PC-3 (cell line): ENCODE measurements around the gene TMEM214.

Experiments used
- EZH2phosphoT487 ChIP-seq: fragments of 300-600 bp; sonication (generic); IDR thresholded peaks from 2 replicates; pipeline ENCODE4 v1.6.1; 2018; ENCODE audit warnings: mild to moderate bottlenecking, antibody characterized with exemption, low read length, borderline replicate concordance
- TF ChIP-seq, protein P1 (sequence below): fragments of 300-600 bp; sonication (generic); conservative IDR thresholded peaks from 2 replicates; pipeline ENCODE4 v1.5.1; 2017; ENCODE audit warnings: antibody characterized with exemption, low read depth, mild to moderate bottlenecking, low read length

DNA sequence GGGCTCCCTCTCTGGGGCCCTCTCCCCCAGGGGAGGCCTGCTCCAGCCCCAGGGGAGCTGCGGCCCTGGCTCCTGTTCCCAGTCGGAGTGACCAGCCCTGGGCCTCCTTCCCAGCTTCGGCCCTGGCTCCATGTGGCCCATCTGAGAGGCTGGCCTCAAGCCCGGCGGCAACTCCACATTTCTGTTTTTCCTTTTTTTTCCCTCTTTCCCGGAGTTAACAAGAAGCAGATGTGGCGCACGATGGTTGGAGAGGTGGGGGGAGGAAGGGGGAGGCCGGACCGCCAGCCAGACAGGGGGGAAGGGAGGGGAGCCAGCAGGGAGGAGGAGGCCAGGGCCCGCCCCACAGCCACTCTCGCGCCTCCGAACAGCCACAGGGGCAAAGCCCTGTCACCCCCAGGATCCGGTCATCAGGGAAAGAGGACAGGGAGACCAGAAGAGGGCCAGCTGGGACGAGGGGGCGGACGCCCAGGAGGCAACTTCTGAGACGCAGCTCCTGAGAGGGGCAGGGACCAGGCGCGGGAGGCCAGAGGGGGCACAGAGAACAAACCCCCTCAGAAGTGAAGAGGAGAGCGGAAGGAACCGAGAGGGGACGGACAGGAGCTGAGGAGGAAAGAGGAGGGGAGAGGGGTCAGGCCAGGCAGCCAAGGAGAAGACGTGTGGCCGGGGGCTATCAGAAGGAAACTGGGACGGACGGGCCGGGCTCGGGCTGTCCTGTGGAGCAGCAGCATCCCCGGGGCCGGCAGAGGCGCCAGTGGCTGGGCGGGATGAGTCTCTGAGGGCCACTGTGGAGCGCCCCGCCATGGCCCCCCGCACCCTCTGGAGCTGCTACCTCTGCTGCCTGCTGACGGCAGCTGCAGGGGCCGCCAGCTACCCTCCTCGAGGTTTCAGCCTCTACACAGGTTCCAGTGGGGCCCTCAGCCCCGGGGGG, 45.8 kb downstream of the TMEM214 start, which contains the start of gene EMILIN1:
- TF ChIP-seq, protein P1, sequence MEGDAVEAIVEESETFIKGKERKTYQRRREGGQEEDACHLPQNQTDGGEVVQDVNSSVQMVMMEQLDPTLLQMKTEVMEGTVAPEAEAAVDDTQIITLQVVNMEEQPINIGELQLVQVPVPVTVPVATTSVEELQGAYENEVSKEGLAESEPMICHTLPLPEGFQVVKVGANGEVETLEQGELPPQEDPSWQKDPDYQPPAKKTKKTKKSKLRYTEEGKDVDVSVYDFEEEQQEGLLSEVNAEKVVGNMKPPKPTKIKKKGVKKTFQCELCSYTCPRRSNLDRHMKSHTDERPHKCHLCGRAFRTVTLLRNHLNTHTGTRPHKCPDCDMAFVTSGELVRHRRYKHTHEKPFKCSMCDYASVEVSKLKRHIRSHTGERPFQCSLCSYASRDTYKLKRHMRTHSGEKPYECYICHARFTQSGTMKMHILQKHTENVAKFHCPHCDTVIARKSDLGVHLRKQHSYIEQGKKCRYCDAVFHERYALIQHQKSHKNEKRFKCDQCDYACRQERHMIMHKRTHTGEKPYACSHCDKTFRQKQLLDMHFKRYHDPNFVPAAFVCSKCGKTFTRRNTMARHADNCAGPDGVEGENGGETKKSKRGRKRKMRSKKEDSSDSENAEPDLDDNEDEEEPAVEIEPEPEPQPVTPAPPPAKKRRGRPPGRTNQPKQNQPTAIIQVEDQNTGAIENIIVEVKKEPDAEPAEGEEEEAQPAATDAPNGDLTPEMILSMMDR = no peak
- TF ChIP-seq EZH2phosphoT487 = no peak
